HepG2 (cell line): ENCODE data around the gene USP15. TPM values are rescaled to one million over a fixed set of nuclear protein-coding genes. Genes with fewer than 3 reads are reported as not detected.

Experiments
- ATAC-seq: fragments of 200-7000 bp; cut with Tn5 transposase; 3 replicates; pipeline ENCODE4 v1.9.1; 2020; ENCODE audit warnings: mild to moderate bottlenecking, moderate library complexity
- BruUV-seq: library from RNA; stranded (reverse); fragments of 400-500 nt; replicated peaks from 2 replicates; lab custom pipeline; 2021; lab: Mats Ljungman, UMichigan
- CTCF ChIA-PET: fragments of 300-600 bp; formaldehyde crosslinking; extraction: SDS; loops from one replicate; lab custom pipeline; 2021; ENCODE audit warnings: low total read pairs, inconsistent platforms, low intra/inter-chr PET ratio; lab: Yijun Ruan, JAX
- POLR2A ChIA-PET: fragments of 350-600 bp; sonication (Branson Sonifier 250); formaldehyde crosslinking; loops from one replicate; lab custom pipeline; 2020; ENCODE audit warnings: antibody characterized with exemption, inconsistent platforms; lab: Yijun Ruan, JAX
- DNase-seq: peaks from one replicate; pipeline ENCODE4 v3.0.0-alpha.2; 2015; ENCODE audit warnings: low spot score
- FAIRE-seq: peaks from 3 replicates; lab custom pipeline; 2011; peaks lifted over from hg19 to GRCh38; lab: Jason Lieb, UNC
- H2AFZ ChIP-seq: one replicate; pipeline ENCODE4 v1.6.1; 2011; ENCODE audit warnings: low read length, inconsistent platforms
- H3K27ac ChIP-seq: fragments of 300-600 bp; 3 replicates; pipeline ENCODE4 v1.8.0; 2011; ENCODE audit warnings: mixed run types, mild to moderate bottlenecking, mixed read lengths, low read length, inconsistent platforms; ENCODE audit not compliant: insufficient read depth; ENCODE audit errors: extremely low read length
- H3K27me3 ChIP-seq, 2 experiments: fragments of 200-600 bp in 1 of 2; 2 replicates in 1 of 2; 3 replicates in 1 of 2; pipeline versions ENCODE4 v1.6.0 to v1.8.0; 2011; ENCODE audit warnings: low read length in 2 of 2, mild to moderate bottlenecking in 2 of 2, moderate library complexity in 2 of 2, inconsistent platforms in 1 of 2; ENCODE audit not compliant: insufficient read depth in 2 of 2, control insufficient read depth in 1 of 2
- H3K36me3 ChIP-seq, 2 experiments: fragments of 200-600 bp in 1 of 2; replicated peaks in 1 of 2; 2 replicates in 1 of 2; 3 replicates in 1 of 2; pipeline versions ENCODE4 v1.5.1 to v1.8.0; 2011; ENCODE audit warnings: low read length in 2 of 2, inconsistent platforms in 1 of 2; ENCODE audit not compliant: insufficient read depth in 2 of 2, control insufficient read depth in 1 of 2
- H3K4me1 ChIP-seq: 2 replicates; pipeline ENCODE4 v1.5.1; 2012; ENCODE audit warnings: low read length, inconsistent platforms; ENCODE audit not compliant: insufficient read depth
- H3K4me2 ChIP-seq: 2 replicates; pipeline ENCODE4 v1.6.0; 2011; ENCODE audit warnings: low read depth, low read length, inconsistent platforms
- H3K4me3 ChIP-seq, 3 experiments: fragments of 200-600 bp in 1 of 3; sonication (generic), shearing (Covaris generic) in 1 of 3; replicated peaks in 1 of 3; 2 replicates each; pipeline ENCODE4 v1.5.1; 2011 to 2016; ENCODE audit warnings: low read length in 3 of 3, inconsistent platforms in 2 of 3, low read depth in 2 of 3, mild to moderate bottlenecking in 2 of 3, control low read depth in 1 of 3, mixed read lengths in 1 of 3; ENCODE audit not compliant: insufficient read depth in 1 of 3
- H3K79me2 ChIP-seq: one replicate; pipeline ENCODE4 v1.6.1; 2011; ENCODE audit warnings: low read length, inconsistent platforms; ENCODE audit not compliant: insufficient read depth
- H3K9ac ChIP-seq: 2 replicates; pipeline ENCODE4 v1.6.0; 2011; ENCODE audit warnings: mild to moderate bottlenecking, low read depth, low read length, inconsistent platforms; ENCODE audit not compliant: insufficient read depth
- H3K9me3 ChIP-seq: 2 replicates; pipeline ENCODE4 v1.5.1; 2012; ENCODE audit warnings: mild to moderate bottlenecking, low read length
- H4K20me1 ChIP-seq: 2 replicates; pipeline ENCODE4 v1.6.0; 2011; ENCODE audit warnings: inconsistent platforms, mild to moderate bottlenecking, low read length, moderate library complexity; ENCODE audit not compliant: insufficient read depth
- ATAD3A ChIP-seq: sonication (generic); formaldehyde crosslinking; IDR thresholded peaks from 2 replicates; pipeline ENCODE4 v1.4.0; 2020; ENCODE audit warnings: missing genetic modification reagents
- CREB1 ChIP-seq, 2 experiments: fragments of 450-650 bp in 1 of 2; IDR thresholded peaks; 2 replicates each; pipeline ENCODE4 v1.6.1; 2016 to 2017; ENCODE audit warnings: control low read depth in 1 of 2, mild to moderate bottlenecking in 1 of 2, missing compliant biosample characterization in 1 of 2, missing genetic modification characterization in 1 of 2
- FOSL2 ChIP-seq: sonication (generic); formaldehyde crosslinking; IDR thresholded peaks from 2 replicates; pipeline ENCODE4 v1.4.0; 2020; ENCODE audit warnings: missing genetic modification reagents
- GPN1 ChIP-seq: sonication (generic); formaldehyde crosslinking; IDR thresholded peaks from 2 replicates; pipeline ENCODE4 v1.5.1; 2020; ENCODE audit warnings: missing genetic modification reagents, borderline replicate concordance
- HOXA5 ChIP-seq: sonication (generic); formaldehyde crosslinking; IDR thresholded peaks from 2 replicates; pipeline ENCODE4 v1.4.0; 2020; ENCODE audit warnings: missing genetic modification reagents
- NONO ChIP-seq, 2 experiments: fragments of 450-650 bp in 1 of 2; sonication (generic) in 1 of 2; formaldehyde crosslinking in 1 of 2; IDR thresholded peaks in 1 of 2; conservative IDR thresholded peaks in 1 of 2; 2 replicates each; pipeline versions ENCODE4 v1.6.1 to v1.8.0; 2017 to 2022; ENCODE audit warnings: mild to moderate bottlenecking in 1 of 2, missing genetic modification reagents in 1 of 2, moderate library complexity in 1 of 2
- SNAI1 ChIP-seq: sonication (generic); formaldehyde crosslinking; IDR thresholded peaks from 2 replicates; pipeline ENCODE4 v1.5.0; 2020; ENCODE audit warnings: mild to moderate bottlenecking, missing genetic modification reagents, borderline replicate concordance
- U2AF1 ChIP-seq: fragments of 200-400 bp; formaldehyde crosslinking; optimal IDR thresholded peaks from 2 replicates; pipeline ENCODE3; 2017; ENCODE audit warnings: mild to moderate bottlenecking, low read depth, low read length
- ZFYVE20 ChIP-seq: sonication (generic); formaldehyde crosslinking; IDR thresholded peaks from 2 replicates; pipeline ENCODE4 v1.8.0; 2023; ENCODE audit warnings: low read depth, mild to moderate bottlenecking, moderate library complexity, missing genetic modification reagents, borderline replicate concordance
- ZNF232 ChIP-seq: sonication (generic); formaldehyde crosslinking; IDR thresholded peaks from 2 replicates; pipeline ENCODE4 v1.4.0; 2020; ENCODE audit warnings: missing genetic modification reagents, borderline replicate concordance
- ZNF280D ChIP-seq: sonication (generic); formaldehyde crosslinking; IDR thresholded peaks from 2 replicates; pipeline ENCODE4 v1.5.1; 2020; ENCODE audit warnings: mild to moderate bottlenecking, missing genetic modification reagents
- WGBS: methylation state at CpG from one replicate; pipeline ENCODE4 v1.1.6; 2017; ENCODE audit warnings: low lambda C conversion rate; 5-methylcytosine and 5-hydroxymethylcytosine counted together
- in situ Hi-C: cut with HindIII; loops from 2 replicates; pipeline ENCODE4 v1.10.0; 2017; ENCODE audit warnings: low pct_unique_long_range_greater_than_20kb; ENCODE audit not compliant: extremely low pct_ligation_motif_present
- intact Hi-C: fragments of 100-400 bp; cut with micrococcal nuclease; formaldehyde crosslinking; loops from one replicate; pipeline ENCODE4 v1.10.0; 2022; ENCODE audit not compliant: unreplicated experiment
- polyA plus RNA-seq, 8 experiments: library from polyadenylated mRNA; depleted of rRNA in 3 of 8; stranded (reverse) in 7 of 8; unstranded in 1 of 8; fragments of >200 nt; fragmentation: Illumina TruSeq in 4 of 8; extraction: Trizol in 4 of 8; gene quantifications; 2 replicates each; pipeline versions ENCODE4 v1.2.1 to v1.2.3, GENCODE V29; 2011 to 2016; ENCODE audit warnings: low read depth in 4 of 8, missing spikeins in 1 of 8, mixed read lengths in 1 of 8; ENCODE audit not compliant: insufficient read depth in 1 of 8
- total RNA-seq, 5 experiments: library from RNA; depleted of rRNA; stranded (reverse); fragments of >200 nt; fragmentation: Illumina TruSeq; extraction: Trizol; gene quantifications; 2 replicates each; pipeline ENCODE4 v1.2.3, GENCODE V29; 2016; ENCODE audit warnings: low read depth in 1 of 5
- TF ChIP-seq, protein P1 (sequence below): sonication (generic); formaldehyde crosslinking; IDR thresholded peaks from 2 replicates; pipeline ENCODE4 v1.5.0; 2020; ENCODE audit warnings: missing genetic modification reagents, mild to moderate bottlenecking, borderline replicate concordance

The USP15 gene
- total and polyA plus RNA-seq, 2 of the 13 experiments (the other 11 are each of a cell fraction or from before 2014, with no cell fraction given), result 17.3 to 51.7 TPM

DNA sequence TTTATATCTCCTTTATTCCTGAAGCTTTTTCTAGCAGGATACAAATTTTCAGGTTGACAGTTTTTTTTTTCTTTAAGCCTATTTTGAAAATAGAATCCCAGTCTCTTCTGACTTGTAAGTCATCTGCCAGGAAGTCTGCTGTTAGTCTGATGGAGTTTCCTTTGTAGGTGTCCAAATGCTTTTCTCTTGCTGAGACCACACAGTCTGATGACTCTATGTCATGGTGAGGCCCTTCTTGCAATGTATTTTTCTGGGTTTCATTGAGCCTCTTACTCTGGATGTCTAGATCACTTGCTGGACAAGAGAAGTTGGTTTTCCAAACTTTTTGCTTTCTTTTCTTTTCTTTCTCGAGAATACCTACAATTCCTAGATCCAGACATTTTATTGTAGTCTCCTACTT lies 30.6 kb downstream of the USP15 start:
- in situ Hi-C loops, result no loop called here
- no peak for TF ChIP-seq GPN1 (CRISPR knock-in tag)
- no peak for TF ChIP-seq U2AF1
- TF ChIP-seq, all 625 proteins: peak for 0
- no peak overlapping the region for H3K4me3 ChIP-seq
- peaks cover 2 to 10% of the 10 kb centered on the region in 2 experiments for H3K36me3 ChIP-seq
- 0 out of 2 replicates have a peak, but pooled peaks cover 5% of the 10 kb centered on the region for H3K4me1 ChIP-seq
- H3K9ac ChIP-seq, result no peak overlapping the region
- CTCF ChIA-PET, result no interaction called here
- intact Hi-C loops, result no loop called here
- BruUV-seq, result no TSS peak
- no peak for FAIRE-seq
- H2AFZ ChIP-seq, result no peak overlapping the region
- ATAC-seq, result no peak
- H4K20me1 ChIP-seq, result 0 out of 2 replicates have a peak, but pooled peaks cover 2% of the 10 kb centered on the region
- H3K79me2 ChIP-seq, result peaks cover 72% of the 10 kb centered on the region
- no peak overlapping the region for H3K27ac ChIP-seq
- H3K4me2 ChIP-seq, result no peak overlapping the region
- no peak for DNase-seq
- no peaks in the 10 kb centered on the region for H3K27me3 ChIP-seq
- H3K9me3 ChIP-seq, result peaks cover 9% of the 10 kb centered on the region; the same call in 1 of the 2 replicates
- WGBS, result 95% methylated on average over 1 of the region's 1 CpG
- POLR2A ChIA-PET, result no interaction called here

GRCh38 chr12:62291864-62292760 lies 31.9 kb downstream of the USP15 start:
- 0 out of 2 replicates have a peak, but pooled peaks cover 5% of the 10 kb centered on the region for H3K4me1 ChIP-seq
- no peak overlapping the region for H3K4me3 ChIP-seq
- no peak overlapping the region for H3K27ac ChIP-seq
- ChIA-PET CTCF (no interaction called here), POLR2A (interaction anchor here (1.2 kb wide), 1 partner anchor 32 kb away, joined by 3 read pairs; the partner anchor contains the start of gene USP15)
- whole genome bisulfite sequencing, result 67% methylated on average over 2 of the region's 2 CpGs
- no peaks in the 10 kb centered on the region for H3K27me3 ChIP-seq
- intact Hi-C loops, result no loop called here
- H4K20me1 ChIP-seq, result 0 out of 2 replicates have a peak, but pooled peaks cover 2% of the 10 kb centered on the region
- H3K9ac ChIP-seq, result no peak overlapping the region
- peaks cover 4 to 23% of the 10 kb centered on the region in 2 experiments for H3K36me3 ChIP-seq
- peak; percentile 52 for ATAC-seq
- no peak for FAIRE-seq
- DNase-seq, result peak; percentile 9
- no TSS peak for BruUV-seq
- no peak overlapping the region for H2AFZ ChIP-seq
- peaks cover 9% of the 10 kb centered on the region; the same call in 1 of the 2 replicates for H3K9me3 ChIP-seq
- in situ Hi-C loops, result no loop called here
- H3K79me2 ChIP-seq, result peaks cover 62% of the 10 kb centered on the region
- no peak overlapping the region for H3K4me2 ChIP-seq
- TF ChIP-seq, protein P1, sequence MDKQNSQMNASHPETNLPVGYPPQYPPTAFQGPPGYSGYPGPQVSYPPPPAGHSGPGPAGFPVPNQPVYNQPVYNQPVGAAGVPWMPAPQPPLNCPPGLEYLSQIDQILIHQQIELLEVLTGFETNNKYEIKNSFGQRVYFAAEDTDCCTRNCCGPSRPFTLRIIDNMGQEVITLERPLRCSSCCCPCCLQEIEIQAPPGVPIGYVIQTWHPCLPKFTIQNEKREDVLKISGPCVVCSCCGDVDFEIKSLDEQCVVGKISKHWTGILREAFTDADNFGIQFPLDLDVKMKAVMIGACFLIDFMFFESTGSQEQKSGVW, result no peak
- TF ChIP-seq HOXA5, result no peak
- TF ChIP-seq SNAI1, result no peak
- no peak for TF ChIP-seq ZFYVE20 (CRISPR knock-in tag)
- TF ChIP-seq ZNF232 (CRISPR knock-in tag), result no peak
- TF ChIP-seq ATAD3A (CRISPR knock-in tag), result no peak
- TF ChIP-seq FOSL2 (CRISPR knock-in tag), result peak; percentile 46
- no peak for TF ChIP-seq CREB1 (IDR thresholded peaks at IDR 0.05)
- TF ChIP-seq CREB1 (CRISPR knock-in tag; IDR thresholded peaks at IDR 0.05), result no peak
- no peak for TF ChIP-seq NONO (IDR thresholded peaks at IDR 0.05)
- TF ChIP-seq NONO (CRISPR knock-in tag; conservative IDR thresholded peaks at IDR 0.05), result no peak
- no peak for TF ChIP-seq ZNF280D (CRISPR knock-in tag)
